ENCODE data around the gene EIF4EBP3.

The EIF4EBP3 gene

GRCh38 chr5:140595538-140596300 lies 48.3 kb downstream of the EIF4EBP3 start:
- TF ChIP-seq POLR2A (IDR thresholded peaks at IDR 0.05; ENCODE audit: extremely low read depth, insufficient read length) (no peak), MYC (IDR thresholded peaks at IDR 0.05; ENCODE audit: low read depth, low read length) (peak; percentile 56)
- TF ChIP-seq, protein P1, sequence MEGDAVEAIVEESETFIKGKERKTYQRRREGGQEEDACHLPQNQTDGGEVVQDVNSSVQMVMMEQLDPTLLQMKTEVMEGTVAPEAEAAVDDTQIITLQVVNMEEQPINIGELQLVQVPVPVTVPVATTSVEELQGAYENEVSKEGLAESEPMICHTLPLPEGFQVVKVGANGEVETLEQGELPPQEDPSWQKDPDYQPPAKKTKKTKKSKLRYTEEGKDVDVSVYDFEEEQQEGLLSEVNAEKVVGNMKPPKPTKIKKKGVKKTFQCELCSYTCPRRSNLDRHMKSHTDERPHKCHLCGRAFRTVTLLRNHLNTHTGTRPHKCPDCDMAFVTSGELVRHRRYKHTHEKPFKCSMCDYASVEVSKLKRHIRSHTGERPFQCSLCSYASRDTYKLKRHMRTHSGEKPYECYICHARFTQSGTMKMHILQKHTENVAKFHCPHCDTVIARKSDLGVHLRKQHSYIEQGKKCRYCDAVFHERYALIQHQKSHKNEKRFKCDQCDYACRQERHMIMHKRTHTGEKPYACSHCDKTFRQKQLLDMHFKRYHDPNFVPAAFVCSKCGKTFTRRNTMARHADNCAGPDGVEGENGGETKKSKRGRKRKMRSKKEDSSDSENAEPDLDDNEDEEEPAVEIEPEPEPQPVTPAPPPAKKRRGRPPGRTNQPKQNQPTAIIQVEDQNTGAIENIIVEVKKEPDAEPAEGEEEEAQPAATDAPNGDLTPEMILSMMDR (IDR thresholded peaks at IDR 0.05; ENCODE audit: low read depth, low read length), result no peak
- TF ChIP-seq, protein P2, sequence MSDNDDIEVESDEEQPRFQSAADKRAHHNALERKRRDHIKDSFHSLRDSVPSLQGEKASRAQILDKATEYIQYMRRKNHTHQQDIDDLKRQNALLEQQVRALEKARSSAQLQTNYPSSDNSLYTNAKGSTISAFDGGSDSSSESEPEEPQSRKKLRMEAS (IDR thresholded peaks at IDR 0.05; ENCODE audit: low read depth, low read length), result 0 out of 2 replicates have a peak, but pooled peaks have one; percentile 34
- DNase-seq (ENCODE audit: low read depth), result peak; percentile 87
- H3K4me3 ChIP-seq (ENCODE audit: low read depth, low read length), result no peak overlapping the region

DNA sequence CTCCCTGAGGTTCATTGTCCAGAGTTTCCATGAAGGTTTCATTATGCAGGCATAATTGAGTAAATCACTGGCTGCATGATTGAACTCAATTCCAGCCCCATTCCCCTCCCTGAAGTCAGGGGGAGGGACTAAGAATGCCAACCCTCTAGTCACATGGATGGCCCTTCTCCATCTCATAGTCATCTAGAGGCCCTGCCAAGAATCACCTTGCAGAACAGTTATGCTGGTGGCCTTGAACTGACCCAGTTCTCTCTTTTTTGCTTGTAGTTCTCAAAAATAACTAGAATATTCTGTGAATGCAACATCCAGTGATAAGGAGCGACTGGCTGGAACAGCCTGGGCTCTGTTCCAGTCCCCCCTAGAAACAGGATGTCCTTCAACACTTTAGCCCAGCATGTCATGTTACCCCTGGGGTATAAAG lies 48.9 kb downstream of the EIF4EBP3 start:
- no peak for DNase-seq (ENCODE audit: low read depth)
- H3K4me3 ChIP-seq (ENCODE audit: low read depth, low read length), result no peak overlapping the region
- TF ChIP-seq, protein P1 (IDR thresholded peaks at IDR 0.05; ENCODE audit: low read depth, low read length), result no peak
- no peak for TF ChIP-seq POLR2A (IDR thresholded peaks at IDR 0.05; ENCODE audit: extremely low read depth, insufficient read length)
- TF ChIP-seq MYC (IDR thresholded peaks at IDR 0.05; ENCODE audit: low read depth, low read length), result no peak

GRCh38 chr5:140598836-140599235 lies 51.4 kb downstream of the EIF4EBP3 start:
- TF ChIP-seq, protein P1 (IDR thresholded peaks at IDR 0.05; ENCODE audit: low read depth, low read length), result no peak
- TF ChIP-seq, protein P2 (IDR thresholded peaks at IDR 0.05; ENCODE audit: low read depth, low read length), result no peak
- TF ChIP-seq MYC (IDR thresholded peaks at IDR 0.05; ENCODE audit: low read depth, low read length) (no peak), POLR2A (IDR thresholded peaks at IDR 0.05; ENCODE audit: extremely low read depth, insufficient read length) (no peak)
- DNase-seq (ENCODE audit: low read depth), result no peak
- no peak overlapping the region for H3K4me3 ChIP-seq (ENCODE audit: low read depth, low read length)
